ENCODE measurements around the gene JPH3.

Gene JPH3

DNA sequence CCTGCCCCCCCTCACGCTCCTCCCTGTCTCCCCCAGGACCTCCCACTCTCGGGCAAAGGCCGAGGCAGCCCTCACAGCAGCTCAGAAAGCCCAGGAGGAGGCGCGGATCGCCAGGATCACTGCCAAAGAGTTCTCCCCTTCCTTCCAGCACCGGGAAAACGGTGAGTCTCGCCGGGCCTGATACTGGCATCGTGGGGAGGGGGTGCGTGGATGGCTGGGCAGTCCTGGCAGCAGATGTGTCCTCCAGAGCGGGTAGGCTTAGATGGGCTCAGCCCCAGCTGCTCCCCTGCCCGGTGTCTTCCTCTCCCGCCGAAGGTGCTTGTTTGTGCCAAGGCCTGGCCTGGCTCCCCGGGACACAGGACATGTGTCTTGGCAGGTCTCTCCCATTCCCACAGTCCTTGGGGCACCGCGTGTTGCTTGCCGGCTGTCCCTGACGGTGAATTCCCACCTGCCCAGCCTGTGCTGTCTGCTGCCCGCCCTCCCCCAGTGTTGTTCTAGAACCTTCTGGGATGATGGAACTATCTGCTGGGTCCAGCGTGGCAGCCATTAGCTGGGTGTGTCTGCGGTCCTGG, 81.9 kb downstream of the JPH3 start:
- ChIA-PET CTCF (no interaction called here), POLR2A (no interaction called here)
- TF ChIP-seq, protein P1, sequence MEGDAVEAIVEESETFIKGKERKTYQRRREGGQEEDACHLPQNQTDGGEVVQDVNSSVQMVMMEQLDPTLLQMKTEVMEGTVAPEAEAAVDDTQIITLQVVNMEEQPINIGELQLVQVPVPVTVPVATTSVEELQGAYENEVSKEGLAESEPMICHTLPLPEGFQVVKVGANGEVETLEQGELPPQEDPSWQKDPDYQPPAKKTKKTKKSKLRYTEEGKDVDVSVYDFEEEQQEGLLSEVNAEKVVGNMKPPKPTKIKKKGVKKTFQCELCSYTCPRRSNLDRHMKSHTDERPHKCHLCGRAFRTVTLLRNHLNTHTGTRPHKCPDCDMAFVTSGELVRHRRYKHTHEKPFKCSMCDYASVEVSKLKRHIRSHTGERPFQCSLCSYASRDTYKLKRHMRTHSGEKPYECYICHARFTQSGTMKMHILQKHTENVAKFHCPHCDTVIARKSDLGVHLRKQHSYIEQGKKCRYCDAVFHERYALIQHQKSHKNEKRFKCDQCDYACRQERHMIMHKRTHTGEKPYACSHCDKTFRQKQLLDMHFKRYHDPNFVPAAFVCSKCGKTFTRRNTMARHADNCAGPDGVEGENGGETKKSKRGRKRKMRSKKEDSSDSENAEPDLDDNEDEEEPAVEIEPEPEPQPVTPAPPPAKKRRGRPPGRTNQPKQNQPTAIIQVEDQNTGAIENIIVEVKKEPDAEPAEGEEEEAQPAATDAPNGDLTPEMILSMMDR (IDR thresholded peaks at IDR 0.05; ENCODE audit: control extremely low read depth, extremely low read depth, low read depth, missing control alignments): no peak
- DNase-seq (ENCODE audit: extremely low spot score): no peak

- TF ChIP-seq, protein P1 (IDR thresholded peaks at IDR 0.05; ENCODE audit: control extremely low read depth, extremely low read depth, low read depth, missing control alignments): no peak
- DNase-seq (ENCODE audit: extremely low spot score): no peak
- POLR2A ChIA-PET: no interaction called here
- CTCF ChIA-PET: no interaction called here
These were observed 82.5 kb downstream of the JPH3 start for GRCh38 chr16:87684711-87685404.

- DNase-seq (ENCODE audit: extremely low spot score): no peak
- TF ChIP-seq, protein P1 (IDR thresholded peaks at IDR 0.05; ENCODE audit: control extremely low read depth, extremely low read depth, low read depth, missing control alignments): no peak
- CTCF ChIA-PET: no interaction called here
- POLR2A ChIA-PET: no interaction called here
These were observed 83.1 kb downstream of the JPH3 start for GRCh38 chr16:87685405-87685755.

DNA sequence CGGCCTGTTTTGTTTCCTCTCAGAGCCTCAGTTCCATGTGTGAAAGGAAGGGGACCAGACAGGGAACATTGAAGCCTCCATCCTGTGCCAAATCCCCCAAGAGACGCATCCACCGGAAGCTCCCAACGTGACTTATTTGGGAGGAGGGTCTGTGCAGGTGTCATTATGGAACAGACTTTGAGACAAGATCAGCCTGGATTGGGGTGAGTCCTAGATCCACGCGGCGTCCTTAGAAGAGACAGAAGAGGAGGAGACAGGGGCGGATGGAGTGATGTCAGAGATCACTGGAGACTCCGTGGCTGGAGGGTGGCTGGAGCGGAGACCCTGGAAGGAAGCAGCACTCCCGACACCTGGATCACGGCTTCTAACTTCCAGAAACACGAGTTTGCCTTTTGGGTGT, 83.5 kb downstream of the JPH3 start:
- TF ChIP-seq, protein P1 (IDR thresholded peaks at IDR 0.05; ENCODE audit: control extremely low read depth, extremely low read depth, low read depth, missing control alignments): no peak

DNA sequence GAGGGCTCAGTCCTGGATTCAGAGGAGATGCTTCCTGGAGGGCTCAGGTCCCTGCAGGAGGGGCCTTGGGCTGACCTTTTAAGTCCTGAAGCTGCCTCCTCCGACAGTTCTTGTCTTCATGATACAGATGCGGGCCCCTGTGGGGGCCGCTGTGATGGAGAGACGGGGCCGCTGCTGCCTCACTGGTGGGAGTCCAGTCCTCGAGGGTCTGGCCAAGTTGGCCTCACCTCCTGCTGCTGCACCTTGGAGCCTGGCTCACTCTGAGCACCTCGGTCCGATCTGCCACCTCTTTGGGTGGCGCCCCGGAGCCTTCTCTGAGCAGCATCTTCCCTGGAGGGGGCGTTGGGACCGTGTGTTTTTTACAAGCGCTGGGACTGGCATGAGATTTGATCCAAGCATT, 84.4 kb downstream of the JPH3 start:
- TF ChIP-seq, protein P1 (IDR thresholded peaks at IDR 0.05; ENCODE audit: control extremely low read depth, extremely low read depth, low read depth, missing control alignments): no peak
- ChIA-PET CTCF (interaction anchor here (2.7 kb wide), 1 partner anchor 16 kb away, joined by 8 read pairs; no protein-coding TSS in a partner anchor), POLR2A (no interaction called here)

More for the DNA sequence above, 83.5 kb downstream of the JPH3 start:
- ChIA-PET CTCF (no interaction called here), POLR2A (no interaction called here)
- DNase-seq (ENCODE audit: extremely low spot score): no peak

DNA sequence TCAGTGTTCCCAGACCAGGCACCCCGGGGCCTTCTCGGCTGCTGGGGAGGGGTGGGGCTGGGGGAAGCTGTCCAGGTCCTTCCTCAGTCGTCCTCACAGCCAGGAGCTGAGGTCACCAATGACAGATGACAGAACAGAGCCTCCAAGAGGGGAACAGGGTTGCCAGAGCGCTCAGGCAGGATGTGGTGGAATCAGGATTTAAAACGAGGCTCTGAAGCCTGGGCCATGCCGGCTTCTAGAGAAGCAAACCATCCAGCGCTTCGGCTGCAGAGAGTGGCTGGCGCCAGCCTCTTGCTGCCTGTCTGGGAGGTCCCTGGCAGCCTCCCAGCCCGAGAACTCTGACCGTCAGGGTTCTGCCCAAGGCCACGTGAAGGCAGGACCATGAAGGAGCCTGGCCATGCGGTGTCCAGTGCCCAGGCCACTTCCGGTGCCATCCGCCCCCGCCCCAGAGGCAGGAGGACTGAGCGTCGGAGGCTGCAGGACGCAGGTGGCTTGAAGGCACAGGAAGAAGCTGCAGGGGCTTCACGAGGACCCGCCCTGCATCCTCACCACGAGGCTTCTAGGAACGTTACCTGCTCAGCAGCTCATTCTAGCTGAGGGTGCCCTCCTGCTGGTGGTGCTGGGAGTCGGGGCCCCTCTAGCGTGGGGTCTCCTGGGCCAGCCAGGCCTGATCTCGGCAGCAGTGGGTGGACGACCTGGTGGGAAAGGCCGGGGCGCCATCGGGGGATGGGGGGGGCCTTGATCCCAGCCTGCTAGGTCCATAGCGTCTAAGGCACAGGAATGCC, 85.0 kb downstream of the JPH3 start:
- POLR2A ChIA-PET: no interaction called here
- TF ChIP-seq, protein P1 (IDR thresholded peaks at IDR 0.05; ENCODE audit: control extremely low read depth, extremely low read depth, low read depth, missing control alignments): no peak
- DNase-seq (ENCODE audit: extremely low spot score): no peak

More for the DNA sequence above, 84.4 kb downstream of the JPH3 start:
- DNase-seq (ENCODE audit: extremely low spot score): no peak

More for the DNA sequence above, 85.0 kb downstream of the JPH3 start:
- CTCF ChIA-PET: interaction anchor here (2.7 kb wide), 1 partner anchor 15 kb away, joined by 8 read pairs; no protein-coding TSS in a partner anchor
